Vein endothelial cell (primary cell): Measurements from ENCODE around the gene MAP2K5. TPM values are rescaled to one million over a fixed set of nuclear protein-coding genes. Genes with fewer than 3 reads are reported as not detected.

ENCODE experiments used
- small RNA-seq: library from RNA; depleted of rRNA; stranded (forward); fragments of <200 nt; gene quantifications from one replicate; pipeline ENCODE3, GENCODE V24; 2012
- total RNA-seq: library from RNA; depleted of rRNA; stranded (reverse); fragments of >200 nt; gene quantifications from 2 replicates; pipeline ENCODE4 v1.2.3, GENCODE V29; 2012

Gene MAP2K5
- total RNA-seq = 5.2 and 7.8 TPM in 2 replicates

GRCh38 chr15:67542420-67543347 lies at the start of gene MAP2K5:
MAP2K5 (plus strand) TSS chr15:67542703; CDS start chr15:67543336, 633 bp downstream.

GRCh38 chr15:67521029-67521782 lies 21.3 kb upstream of the MAP2K5 start, which contains the start of gene C15orf61:
C15orf61 (plus strand) TSS chr15:67521131; CDS start chr15:67521249, 118 bp downstream.

GRCh38 chr15:67824976-67825880 lies 282.7 kb downstream of the MAP2K5 start, which contains the start of gene SKOR1:
SKOR1 (plus strand) TSS chr15:67825509; CDS start chr15:67825603, 94 bp downstream.

GRCh38 chr15:67839929-67840748 lies 297.6 kb downstream of the MAP2K5 start, which contains the start of gene RNU6-1:
RNU6-1 (minus strand) TSS chr15:67840045.

Small RNAs within 50 kb of the gene (small RNA-seq; reads per million reads assigned to genes)
- 1.4 reads per million, percentile 69 among the genes with 10 or more reads in this experiment for gene RNU6-1

Other genes with a start within 250 kb of the MAP2K5 start
- gene C15orf61, start 21.6 kb upstream of the MAP2K5 start, total RNA-seq = 2.6 and 3.3 TPM in 2 replicates